Measurements from ENCODE around the gene TMEM272.
A peak's percentile ranks its signal among the peaks of the same experiment; 100 is the strongest.

The TMEM272 gene

DNA sequence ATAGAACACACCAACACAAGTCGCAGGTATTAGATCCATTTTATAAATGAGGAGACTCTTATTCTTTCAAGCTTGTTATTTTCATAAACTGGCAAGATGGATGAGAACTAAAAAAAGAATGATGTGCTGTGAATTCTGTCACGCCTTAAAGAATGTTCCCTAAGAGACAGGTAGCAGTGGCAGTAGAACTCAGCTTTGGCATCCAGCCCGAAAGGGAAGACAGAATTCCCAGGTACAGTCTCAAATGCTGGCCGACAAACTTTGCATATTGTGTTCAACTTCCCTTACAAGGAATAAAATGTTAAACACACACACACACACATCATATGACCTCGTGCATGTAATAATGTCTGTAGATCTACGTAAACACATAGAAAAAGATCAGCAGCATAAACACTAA, 3.2 kb downstream of the TMEM272 start:
- DNase-seq (ENCODE audit: low spot score in 2 of 2): no peak
- Histone ChIP-seq H3K36me3 (replicated peaks) (no peaks in the 10 kb centered on the region), H3K9me3 (no peaks in the 10 kb centered on the region), H3K4me3 (no peak overlapping the region), H3K27me3 (ENCODE audit: low read depth) (peaks cover 3% of the 10 kb centered on the region; the same call in 1 of the 2 replicates), H3K4me1 (peaks cover 5% of the 10 kb centered on the region)
- in situ Hi-C loops (cut with MboI; ENCODE audit: low sequenced_read_pairs): no loop called here

DNA sequence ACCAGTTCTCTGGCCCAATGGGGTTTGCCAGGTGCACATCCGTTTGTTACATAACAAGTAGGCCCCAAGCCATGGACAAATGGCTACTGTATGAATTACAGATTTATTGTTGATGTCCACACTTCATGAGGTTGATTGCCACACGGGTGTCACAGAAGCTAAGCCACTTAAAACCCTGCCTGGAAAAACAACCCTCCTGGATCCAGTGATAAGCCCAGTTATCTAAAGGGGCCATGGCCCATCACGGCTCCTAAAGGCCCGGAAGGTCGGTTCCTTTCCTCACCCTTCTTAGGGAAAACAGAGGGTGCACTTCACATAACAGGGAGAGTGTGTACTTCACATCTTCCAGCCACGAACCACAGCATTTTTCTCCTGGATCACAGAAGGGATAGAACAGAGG, 4.1 kb downstream of the TMEM272 start:
- peaks cover 5% of the 10 kb centered on the region for H3K4me1 ChIP-seq
- H3K9me3 ChIP-seq: no peaks in the 10 kb centered on the region
- DNase-seq (ENCODE audit: low spot score in 2 of 2): no peak
- no peak overlapping the region for H3K4me3 ChIP-seq
- in situ Hi-C loops (cut with MboI; ENCODE audit: low sequenced_read_pairs): no loop called here
- no peaks in the 10 kb centered on the region for H3K36me3 ChIP-seq (replicated peaks)
- peaks cover 3% of the 10 kb centered on the region; the same call in 1 of the 2 replicates for H3K27me3 ChIP-seq (ENCODE audit: low read depth)

DNA sequence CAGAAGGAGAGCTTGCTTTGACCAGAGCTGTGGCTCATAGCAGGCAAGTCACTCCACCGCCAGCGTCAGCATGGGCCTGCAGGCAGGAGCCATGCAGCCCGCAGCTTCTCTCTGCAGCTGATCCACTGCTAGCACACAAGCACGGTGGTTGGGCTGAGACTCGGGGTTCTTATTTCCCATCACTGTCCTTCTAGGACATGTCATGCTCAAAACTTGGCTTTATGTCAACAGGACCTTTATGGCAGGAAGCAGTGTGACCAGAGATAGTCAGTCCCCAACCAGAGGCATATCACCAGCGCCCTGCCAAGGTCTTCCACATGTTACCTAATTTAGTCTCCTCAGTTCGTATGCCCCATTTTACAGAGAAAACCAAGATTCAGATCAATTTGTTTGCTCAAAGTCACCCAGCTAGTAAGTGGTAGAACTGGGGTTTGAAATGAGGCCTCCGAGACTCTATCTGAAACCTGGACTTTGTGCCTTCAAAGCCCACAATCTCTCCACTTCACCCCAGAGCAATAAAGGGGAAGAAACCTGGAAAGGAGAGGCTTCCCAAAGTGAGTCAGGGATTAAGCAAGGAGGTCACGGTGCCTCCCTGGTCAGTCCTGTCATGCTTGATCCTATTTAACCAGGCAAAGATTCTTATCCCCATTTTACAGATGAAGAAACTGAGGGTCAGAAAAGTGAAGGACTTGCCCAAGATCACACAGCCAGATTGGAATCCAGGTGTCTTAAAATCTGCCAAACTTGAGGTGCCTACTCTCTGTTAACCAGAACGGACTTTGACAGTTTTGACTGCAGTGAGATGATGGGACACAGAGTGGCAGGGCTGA, 5.1 kb downstream of the TMEM272 start:
- Histone ChIP-seq H3K4me1 (no peaks in the 10 kb centered on the region), H3K4me3 (no peak overlapping the region), H3K9me3 (no peaks in the 10 kb centered on the region), H3K36me3 (replicated peaks) (no peaks in the 10 kb centered on the region), H3K27me3 (ENCODE audit: low read depth) (peaks cover 3% of the 10 kb centered on the region; the same call in 1 of the 2 replicates)
- DNase-seq (ENCODE audit: low spot score in 2 of 2): no peak
- in situ Hi-C loops (cut with MboI; ENCODE audit: low sequenced_read_pairs): no loop called here

DNA sequence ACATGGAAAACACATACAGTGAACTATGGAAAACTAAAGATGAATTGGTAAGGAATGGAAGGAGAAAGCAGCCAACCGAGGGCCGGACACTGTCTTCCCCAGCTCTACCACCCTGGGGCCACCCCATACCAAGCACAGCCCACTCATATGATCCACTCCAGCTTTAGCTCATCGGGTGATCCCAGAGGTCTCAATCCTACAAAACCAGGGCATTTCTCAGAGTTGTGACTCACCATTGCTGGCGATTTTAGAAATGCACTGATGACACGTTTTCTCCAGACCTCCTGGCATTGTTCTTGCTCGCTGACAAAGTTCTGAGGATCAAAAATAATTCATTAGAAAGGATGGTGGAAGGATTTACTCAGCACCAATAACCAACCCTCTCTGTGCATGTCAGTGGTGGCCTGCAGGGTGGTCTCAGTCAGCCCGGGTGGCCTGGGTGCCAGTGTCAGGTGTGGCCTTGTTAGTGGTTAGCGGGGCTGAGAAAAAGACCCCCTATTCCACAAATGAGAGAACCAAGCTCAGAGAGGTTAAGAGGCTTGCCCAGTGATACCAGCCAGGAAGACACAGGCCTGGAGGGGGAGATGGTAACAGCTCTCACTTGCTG, 6.6 kb downstream of the TMEM272 start:
- H3K9me3 ChIP-seq: no peaks in the 10 kb centered on the region
- H3K27me3 ChIP-seq (ENCODE audit: low read depth): no peaks in the 10 kb centered on the region
- H3K4me1 ChIP-seq: no peaks in the 10 kb centered on the region
- H3K36me3 ChIP-seq (replicated peaks): no peaks in the 10 kb centered on the region
- in situ Hi-C loops (cut with MboI; ENCODE audit: low sequenced_read_pairs): no loop called here
- no peak for DNase-seq (ENCODE audit: low spot score in 2 of 2)
- H3K4me3 ChIP-seq: no peak overlapping the region

DNA sequence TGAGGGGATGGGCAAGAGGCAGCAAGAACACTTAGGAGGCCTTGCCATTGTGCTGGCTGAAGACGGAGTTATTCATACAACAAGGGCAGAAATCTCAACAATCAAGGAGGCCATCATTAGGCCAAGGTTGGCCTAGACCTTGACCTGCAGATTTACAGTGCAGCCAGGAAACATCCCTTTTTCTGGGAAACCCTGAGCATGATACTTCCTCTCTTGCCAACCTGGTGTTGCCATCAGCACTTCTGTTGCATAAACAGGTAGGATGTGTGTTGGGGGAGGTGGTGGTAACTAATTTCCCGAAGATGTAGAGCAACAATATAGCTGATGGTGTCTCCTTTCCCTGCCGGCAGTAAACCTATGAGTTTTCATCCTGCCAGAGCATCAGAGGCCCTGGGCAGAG, 8.0 kb downstream of the TMEM272 start:
- DNase-seq (ENCODE audit: low spot score in 2 of 2): no peak
- no peak overlapping the region for H3K4me3 ChIP-seq
- peaks cover 2% of the 10 kb centered on the region; the same call in 1 of the 2 replicates for H3K27me3 ChIP-seq (ENCODE audit: low read depth)
- no peaks in the 10 kb centered on the region for H3K36me3 ChIP-seq (replicated peaks)
- no peaks in the 10 kb centered on the region for H3K9me3 ChIP-seq
- no peaks in the 10 kb centered on the region; the same call in 1 of the 2 replicates for H3K4me1 ChIP-seq
- in situ Hi-C loops (cut with MboI; ENCODE audit: low sequenced_read_pairs): no loop called here

DNA sequence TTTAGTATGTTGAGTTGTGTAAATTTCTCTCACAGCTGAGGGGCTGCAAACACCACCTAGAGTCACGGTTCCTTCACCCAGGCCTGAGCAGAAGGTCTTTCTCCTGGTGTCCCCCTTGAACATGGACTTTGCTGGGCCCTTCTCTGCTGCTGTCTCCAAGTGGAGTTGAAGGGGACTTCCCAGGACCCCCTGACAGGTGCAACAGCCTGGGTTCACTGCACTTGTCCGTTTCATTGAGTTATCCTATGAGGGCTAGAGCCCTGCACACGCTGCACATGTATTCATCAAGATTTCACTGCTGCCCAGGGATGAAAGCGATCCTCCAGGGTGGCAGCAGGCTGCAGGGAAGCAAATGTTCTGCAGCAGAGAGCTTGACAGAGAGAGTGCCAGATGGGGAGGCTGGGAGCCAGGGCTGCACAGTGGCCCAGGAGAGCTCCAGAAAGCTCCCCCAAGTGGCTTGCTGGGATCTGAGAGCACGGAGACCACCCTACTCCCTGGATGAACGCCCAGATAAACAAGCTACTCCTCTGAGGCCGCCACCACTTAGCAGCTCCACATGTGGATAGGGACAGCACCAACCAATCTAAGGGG, 10.3 kb downstream of the TMEM272 start:
- no peak for DNase-seq (ENCODE audit: low spot score in 2 of 2)
- Histone ChIP-seq H3K36me3 (replicated peaks) (no peaks in the 10 kb centered on the region), H3K9me3 (no peaks in the 10 kb centered on the region), H3K4me3 (no peak overlapping the region), H3K4me1 (no peaks in the 10 kb centered on the region; the same call in 1 of the 2 replicates), H3K27me3 (ENCODE audit: low read depth) (peaks cover 2% of the 10 kb centered on the region; the same call in 1 of the 2 replicates)
- in situ Hi-C loops (cut with MboI; ENCODE audit: low sequenced_read_pairs): no loop called here

DNA sequence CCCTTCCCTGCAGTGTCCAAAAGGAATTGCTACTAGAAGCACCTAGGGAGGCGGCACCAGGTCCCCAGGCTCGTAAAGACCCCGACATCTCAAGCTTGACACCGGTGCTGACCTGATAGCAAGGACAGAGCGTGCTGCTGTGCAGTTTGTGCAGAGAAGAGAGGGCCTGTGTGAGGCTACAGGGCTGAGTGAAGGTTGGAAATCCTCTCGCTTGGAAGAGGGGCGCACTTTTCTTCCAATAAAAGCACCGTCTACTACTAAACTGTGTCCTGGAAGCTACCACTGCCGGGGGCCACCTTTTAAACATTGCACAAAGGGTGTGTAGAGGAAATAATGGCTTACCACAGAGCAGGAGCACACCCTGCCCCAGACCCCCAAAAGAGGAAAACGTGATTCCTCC, 11.0 kb downstream of the TMEM272 start:
- no peaks in the 10 kb centered on the region for H3K36me3 ChIP-seq (replicated peaks)
- in situ Hi-C loops (cut with MboI; ENCODE audit: low sequenced_read_pairs): no loop called here
- no peak overlapping the region for H3K4me3 ChIP-seq
- peaks cover 2% of the 10 kb centered on the region for H3K27me3 ChIP-seq (ENCODE audit: low read depth)
- DNase-seq (ENCODE audit: low spot score in 2 of 2): no peak
- no peaks in the 10 kb centered on the region; the same call in 1 of the 2 replicates for H3K4me1 ChIP-seq
- no peaks in the 10 kb centered on the region for H3K9me3 ChIP-seq

DNA sequence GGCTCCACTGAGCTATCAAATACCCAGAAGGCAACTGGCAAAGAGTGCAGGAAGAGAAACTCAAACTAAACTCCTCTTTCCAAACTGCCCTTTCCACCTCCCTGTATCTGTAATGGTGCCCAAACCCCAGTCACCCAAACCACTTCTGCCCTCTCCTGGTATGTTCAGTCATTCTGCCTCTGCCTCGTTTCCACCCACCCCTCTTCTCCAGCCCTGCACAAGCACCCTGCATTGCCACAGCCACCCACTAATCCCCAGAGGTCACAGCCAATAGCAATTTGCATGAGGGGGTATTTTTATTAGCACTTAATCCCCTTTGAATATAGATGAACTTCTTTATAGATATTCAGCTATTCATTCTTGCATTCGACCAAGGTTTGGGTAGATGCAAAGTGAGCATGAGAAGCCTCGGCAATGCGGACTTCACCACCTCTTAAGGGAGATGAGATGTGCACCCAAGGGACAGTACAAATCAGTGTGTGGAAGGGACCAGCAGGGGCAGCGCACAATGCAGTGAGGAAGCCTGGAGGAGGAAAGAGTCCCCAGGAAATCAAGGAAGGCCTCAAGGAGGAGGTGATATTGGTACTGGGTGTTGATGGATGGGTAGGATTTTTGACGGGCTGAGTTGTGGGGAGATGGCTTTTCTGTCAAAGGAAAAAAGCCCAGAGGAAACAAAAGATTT, 12.4 kb downstream of the TMEM272 start:
- no peaks in the 10 kb centered on the region; the same call in 1 of the 2 replicates for H3K4me1 ChIP-seq
- H3K4me3 ChIP-seq: no peak overlapping the region
- H3K9me3 ChIP-seq: no peaks in the 10 kb centered on the region
- peak; percentile 47 to 65 for DNase-seq (ENCODE audit: low spot score in 2 of 2)
- H3K36me3 ChIP-seq (replicated peaks): no peaks in the 10 kb centered on the region
- peaks cover 2% of the 10 kb centered on the region for H3K27me3 ChIP-seq (ENCODE audit: low read depth)
- in situ Hi-C loops (cut with MboI; ENCODE audit: low sequenced_read_pairs): no loop called here

DNA sequence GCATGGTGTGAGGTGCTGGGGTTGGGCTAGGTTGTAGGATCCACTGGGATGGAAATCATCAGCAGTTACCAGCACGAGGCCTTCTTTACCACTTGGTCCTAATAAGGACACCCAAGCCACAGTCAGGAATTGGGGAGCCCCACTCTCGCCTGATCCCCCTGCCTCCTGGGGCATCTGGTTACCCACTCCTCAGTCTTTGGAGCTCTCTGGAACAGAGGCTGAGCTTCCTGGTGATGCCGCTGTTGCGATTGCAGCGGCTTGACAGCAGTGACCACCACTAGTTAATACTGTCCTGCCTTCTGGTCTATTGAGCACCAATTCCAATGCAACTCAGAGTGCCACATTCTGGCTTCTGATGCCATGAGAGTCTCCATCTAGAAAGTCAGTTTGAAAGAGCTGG, 13.5 kb downstream of the TMEM272 start:
- Histone ChIP-seq H3K4me3 (no peak overlapping the region), H3K9me3 (no peaks in the 10 kb centered on the region), H3K36me3 (replicated peaks) (no peaks in the 10 kb centered on the region), H3K4me1 (no peaks in the 10 kb centered on the region; the same call in 1 of the 2 replicates), H3K27me3 (ENCODE audit: low read depth) (peaks cover 2% of the 10 kb centered on the region)
- no peak for DNase-seq (ENCODE audit: low spot score in 2 of 2)
- in situ Hi-C loops (cut with MboI; ENCODE audit: low sequenced_read_pairs): no loop called here

DNA sequence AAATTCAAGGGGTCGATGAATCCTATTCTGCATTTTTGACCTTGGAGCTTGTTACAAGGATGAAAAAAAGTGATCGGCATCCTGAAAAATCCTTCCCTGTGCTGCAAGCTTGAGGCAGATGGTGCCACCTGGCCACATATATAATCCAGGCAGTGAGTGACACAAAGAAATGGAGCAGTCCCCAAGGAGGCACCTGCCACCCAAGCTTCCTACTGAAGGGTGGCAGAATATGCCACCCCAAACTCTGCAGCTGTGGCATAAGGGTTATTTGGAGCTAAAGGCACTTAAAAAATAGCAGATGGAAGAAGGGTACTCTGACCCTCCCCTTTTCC, 15.4 kb downstream of the TMEM272 start:
- Histone ChIP-seq H3K4me1 (peaks cover 3% of the 10 kb centered on the region; the same call in 1 of the 2 replicates), H3K9me3 (no peaks in the 10 kb centered on the region), H3K27me3 (ENCODE audit: low read depth) (peaks cover 2% of the 10 kb centered on the region), H3K36me3 (replicated peaks) (no peaks in the 10 kb centered on the region), H3K4me3 (no peak overlapping the region)
- in situ Hi-C loops (cut with MboI; ENCODE audit: low sequenced_read_pairs): no loop called here
- DNase-seq (ENCODE audit: low spot score in 2 of 2): no peak

DNA sequence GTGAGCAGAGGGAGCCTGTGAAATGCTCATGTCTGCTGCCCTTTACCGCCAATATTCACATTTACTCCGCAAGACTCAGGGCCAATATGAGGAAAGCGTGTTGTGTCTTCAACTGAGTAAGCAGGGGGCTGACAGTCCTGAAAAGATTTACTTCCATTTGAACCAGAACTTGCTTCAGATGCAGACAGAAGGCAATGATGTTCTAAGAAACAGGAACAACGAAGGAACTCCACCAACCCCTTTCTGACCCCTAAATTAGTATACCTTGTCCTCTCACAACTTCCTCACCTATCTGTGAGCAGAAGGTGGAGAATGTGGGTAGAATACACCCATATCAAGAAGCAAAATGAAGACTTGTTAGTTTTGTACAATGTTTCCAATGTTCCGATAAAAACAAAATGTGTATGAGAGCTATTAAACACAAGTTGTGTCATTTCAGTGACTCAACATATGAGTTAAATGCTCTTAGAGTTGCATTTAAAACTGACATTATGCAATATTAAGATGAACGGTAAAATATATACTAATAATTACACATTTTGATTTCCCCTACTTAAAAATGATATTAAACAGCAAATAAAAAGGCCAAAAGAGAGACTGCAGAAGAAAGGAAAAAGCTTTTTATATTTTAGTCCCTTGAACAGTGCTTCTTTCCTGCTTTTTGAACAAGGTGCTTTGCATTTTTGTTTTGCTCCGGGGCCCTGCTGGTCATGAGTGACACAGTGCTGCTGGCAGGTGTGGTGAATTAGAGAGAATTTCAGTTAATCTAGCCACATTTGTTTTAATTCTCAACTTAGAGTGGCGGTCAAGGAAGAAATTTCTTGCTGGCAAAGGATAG, 16.0 kb downstream of the TMEM272 start:
- peaks cover 3% of the 10 kb centered on the region; the same call in 1 of the 2 replicates for H3K4me1 ChIP-seq
- in situ Hi-C loops (cut with MboI; ENCODE audit: low sequenced_read_pairs): no loop called here
- DNase-seq (ENCODE audit: low spot score in 2 of 2): no peak
- H3K27me3 ChIP-seq (ENCODE audit: low read depth): peaks cover 2% of the 10 kb centered on the region
- H3K9me3 ChIP-seq: no peaks in the 10 kb centered on the region
- H3K4me3 ChIP-seq: no peak overlapping the region
- H3K36me3 ChIP-seq (replicated peaks): no peaks in the 10 kb centered on the region

DNA sequence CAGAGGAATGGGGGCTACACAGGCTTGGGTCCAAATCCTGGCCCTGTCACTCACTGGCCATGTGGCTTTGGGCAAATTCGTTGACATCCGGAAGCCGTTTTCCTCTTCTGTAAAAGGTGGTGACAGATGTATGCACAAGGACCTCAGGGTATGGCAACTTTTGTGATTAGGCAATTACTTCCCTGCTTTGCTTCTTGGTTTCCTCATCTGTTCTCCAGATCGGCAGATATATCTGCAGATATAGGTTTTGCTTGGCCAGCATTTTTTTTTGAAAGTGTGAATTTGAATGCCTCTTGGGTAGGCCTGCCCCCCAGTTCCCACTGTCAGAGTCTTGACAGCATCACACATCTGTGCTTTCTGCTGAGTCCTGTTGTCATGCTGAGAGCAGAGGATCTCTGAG, 17.7 kb downstream of the TMEM272 start:
- Histone ChIP-seq H3K4me1 (peaks cover 3% of the 10 kb centered on the region; the same call in 1 of the 2 replicates), H3K27me3 (ENCODE audit: low read depth) (no peaks in the 10 kb centered on the region; the same call in 1 of the 2 replicates), H3K4me3 (no peak overlapping the region), H3K9me3 (no peaks in the 10 kb centered on the region), H3K36me3 (replicated peaks) (no peaks in the 10 kb centered on the region)
- DNase-seq (ENCODE audit: low spot score in 2 of 2): no peak
- in situ Hi-C loops (cut with MboI; ENCODE audit: low sequenced_read_pairs): no loop called here

DNA sequence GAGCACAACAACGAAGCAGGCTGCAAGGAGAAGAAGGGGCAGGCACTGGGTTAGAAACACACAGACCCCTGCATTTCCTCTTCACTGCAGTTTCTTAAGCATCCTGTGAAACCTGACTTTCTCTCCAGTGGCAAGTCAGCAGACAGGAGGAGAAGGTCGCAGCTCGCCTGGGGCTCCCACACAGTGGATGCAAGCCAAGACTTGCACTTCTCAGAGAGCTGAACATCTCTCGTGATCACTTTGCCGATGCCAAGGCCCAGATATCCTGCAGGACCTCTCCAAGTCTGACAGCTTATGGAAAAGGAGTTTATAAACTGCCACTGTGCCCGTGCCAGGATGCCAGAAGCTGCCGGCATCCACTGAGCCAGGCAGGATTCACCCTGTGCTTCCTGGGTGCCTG, 18.4 kb downstream of the TMEM272 start:
- in situ Hi-C loops (cut with MboI; ENCODE audit: low sequenced_read_pairs): no loop called here
- Histone ChIP-seq H3K27me3 (ENCODE audit: low read depth) (peaks cover 2% of the 10 kb centered on the region; the same call in 1 of the 2 replicates), H3K4me1 (peaks cover 3% of the 10 kb centered on the region; the same call in 1 of the 2 replicates), H3K4me3 (no peak overlapping the region), H3K9me3 (no peaks in the 10 kb centered on the region), H3K36me3 (replicated peaks) (no peaks in the 10 kb centered on the region)
- no peak for DNase-seq (ENCODE audit: low spot score in 2 of 2)

Data from HAP-1 (cell line).